Measurements from ENCODE around the gene AKAP13. TPM values are rescaled to one million over a fixed set of nuclear protein-coding genes. Genes with fewer than 3 reads are reported as not detected.

The AKAP13 gene
- total and polyA plus RNA-seq, 2 of the 13 experiments (the other 11 are each of a cell fraction or from before 2014, with no cell fraction given), result 6.7 to 27.1 TPM

DNA sequence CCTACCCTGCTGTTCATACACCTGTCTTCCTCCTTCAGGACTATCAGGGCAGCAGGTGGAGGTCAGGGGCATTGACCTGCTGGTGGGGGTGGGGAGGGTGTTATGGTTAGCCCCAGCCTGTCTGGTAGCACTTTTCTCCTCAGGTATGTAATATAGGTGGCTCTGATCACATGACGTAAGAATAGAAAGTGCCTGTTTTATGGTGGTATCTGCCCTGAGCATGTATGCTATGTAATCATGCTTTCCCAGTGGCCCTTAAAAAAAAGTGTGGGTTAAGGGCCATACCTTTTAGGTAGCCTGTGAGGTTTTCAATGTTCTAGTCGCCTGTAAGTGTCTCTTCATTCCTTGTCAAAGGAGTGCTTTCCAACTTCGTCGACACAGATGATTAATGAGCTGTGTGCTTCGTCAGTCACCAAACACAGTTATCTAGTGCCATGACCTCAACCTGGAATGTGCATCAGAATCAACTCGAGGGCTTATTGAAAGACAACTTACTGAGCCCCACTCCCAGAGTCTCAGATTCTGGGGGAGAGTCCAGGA lies 328.1 kb downstream of the AKAP13 start (continued):
- TF ChIP-seq, protein P1, sequence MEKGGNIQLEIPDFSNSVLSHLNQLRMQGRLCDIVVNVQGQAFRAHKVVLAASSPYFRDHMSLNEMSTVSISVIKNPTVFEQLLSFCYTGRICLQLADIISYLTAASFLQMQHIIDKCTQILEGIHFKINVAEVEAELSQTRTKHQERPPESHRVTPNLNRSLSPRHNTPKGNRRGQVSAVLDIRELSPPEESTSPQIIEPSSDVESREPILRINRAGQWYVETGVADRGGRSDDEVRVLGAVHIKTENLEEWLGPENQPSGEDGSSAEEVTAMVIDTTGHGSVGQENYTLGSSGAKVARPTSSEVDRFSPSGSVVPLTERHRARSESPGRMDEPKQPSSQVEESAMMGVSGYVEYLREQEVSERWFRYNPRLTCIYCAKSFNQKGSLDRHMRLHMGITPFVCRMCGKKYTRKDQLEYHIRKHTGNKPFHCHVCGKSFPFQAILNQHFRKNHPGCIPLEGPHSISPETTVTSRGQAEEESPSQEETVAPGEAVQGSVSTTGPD (CRISPR knock-in tag; IDR thresholded peaks at IDR 0.05), result no peak
- no peak for TF ChIP-seq GTF2F1 (IDR thresholded peaks at IDR 0.05; ENCODE audit: low read length)
- TF ChIP-seq, protein P2, sequence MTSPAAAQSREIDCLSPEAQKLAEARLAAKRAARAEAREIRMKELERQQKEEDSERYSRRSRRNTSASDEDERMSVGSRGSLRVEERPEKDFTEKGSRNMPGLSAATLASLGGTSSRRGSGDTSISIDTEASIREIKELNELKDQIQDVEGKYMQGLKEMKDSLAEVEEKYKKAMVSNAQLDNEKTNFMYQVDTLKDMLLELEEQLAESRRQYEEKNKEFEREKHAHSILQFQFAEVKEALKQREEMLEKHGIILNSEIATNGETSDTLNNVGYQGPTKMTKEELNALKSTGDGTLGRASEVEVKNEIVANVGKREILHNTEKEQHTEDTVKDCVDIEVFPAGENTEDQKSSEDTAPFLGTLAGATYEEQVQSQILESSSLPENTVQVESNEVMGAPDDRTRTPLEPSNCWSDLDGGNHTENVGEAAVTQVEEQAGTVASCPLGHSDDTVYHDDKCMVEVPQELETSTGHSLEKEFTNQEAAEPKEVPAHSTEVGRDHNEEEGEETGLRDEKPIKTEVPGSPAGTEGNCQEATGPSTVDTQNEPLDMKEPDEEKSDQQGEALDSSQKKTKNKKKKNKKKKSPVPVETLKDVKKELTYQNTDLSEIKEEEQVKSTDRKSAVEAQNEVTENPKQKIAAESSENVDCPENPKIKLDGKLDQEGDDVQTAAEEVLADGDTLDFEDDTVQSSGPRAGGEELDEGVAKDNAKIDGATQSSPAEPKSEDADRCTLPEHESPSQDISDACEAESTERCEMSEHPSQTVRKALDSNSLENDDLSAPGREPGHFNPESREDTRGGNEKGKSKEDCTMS (CRISPR knock-in tag; conservative IDR thresholded peaks at IDR 0.05), result no peak
- no peak for TF ChIP-seq ZNF883 (CRISPR knock-in tag; IDR thresholded peaks at IDR 0.05; ENCODE audit: not compliant biosample characterization)
- no peak for TF ChIP-seq SETDB1 (CRISPR knock-in tag; IDR thresholded peaks at IDR 0.05; ENCODE audit: borderline replicate concordance)
- 0 out of 2 replicates have a peak, but pooled peaks have one; percentile 45 for TF ChIP-seq ZNF331 (CRISPR knock-in tag; IDR thresholded peaks at IDR 0.05)
- TF ChIP-seq ZNF775 (CRISPR knock-in tag; IDR thresholded peaks at IDR 0.05; ENCODE audit: borderline replicate concordance), result no peak
- TF ChIP-seq ZNF776 (CRISPR knock-in tag; IDR thresholded peaks at IDR 0.05), result no peak
- TF ChIP-seq, protein P3, sequence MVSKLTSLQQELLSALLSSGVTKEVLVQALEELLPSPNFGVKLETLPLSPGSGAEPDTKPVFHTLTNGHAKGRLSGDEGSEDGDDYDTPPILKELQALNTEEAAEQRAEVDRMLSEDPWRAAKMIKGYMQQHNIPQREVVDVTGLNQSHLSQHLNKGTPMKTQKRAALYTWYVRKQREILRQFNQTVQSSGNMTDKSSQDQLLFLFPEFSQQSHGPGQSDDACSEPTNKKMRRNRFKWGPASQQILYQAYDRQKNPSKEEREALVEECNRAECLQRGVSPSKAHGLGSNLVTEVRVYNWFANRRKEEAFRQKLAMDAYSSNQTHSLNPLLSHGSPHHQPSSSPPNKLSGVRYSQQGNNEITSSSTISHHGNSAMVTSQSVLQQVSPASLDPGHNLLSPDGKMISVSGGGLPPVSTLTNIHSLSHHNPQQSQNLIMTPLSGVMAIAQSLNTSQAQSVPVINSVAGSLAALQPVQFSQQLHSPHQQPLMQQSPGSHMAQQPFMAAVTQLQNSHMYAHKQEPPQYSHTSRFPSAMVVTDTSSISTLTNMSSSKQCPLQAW (CRISPR knock-in tag; IDR thresholded peaks at IDR 0.05), result no peak
- TF ChIP-seq ZNF256 (CRISPR knock-in tag; conservative IDR thresholded peaks at IDR 0.05), result no peak
- TF ChIP-seq ZNF44 (CRISPR knock-in tag; IDR thresholded peaks at IDR 0.05), result no peak
- TF ChIP-seq MTA1 (CRISPR knock-in tag; IDR thresholded peaks at IDR 0.05; ENCODE audit: borderline replicate concordance), result no peak
- TF ChIP-seq ELF3 (CRISPR knock-in tag; IDR thresholded peaks at IDR 0.05), result 0 out of 2 replicates have a peak, but pooled peaks have one; percentile 17
- TF ChIP-seq ZNF460 (CRISPR knock-in tag; IDR thresholded peaks at IDR 0.05; ENCODE audit: borderline replicate concordance), result no peak
- TF ChIP-seq, protein P4, sequence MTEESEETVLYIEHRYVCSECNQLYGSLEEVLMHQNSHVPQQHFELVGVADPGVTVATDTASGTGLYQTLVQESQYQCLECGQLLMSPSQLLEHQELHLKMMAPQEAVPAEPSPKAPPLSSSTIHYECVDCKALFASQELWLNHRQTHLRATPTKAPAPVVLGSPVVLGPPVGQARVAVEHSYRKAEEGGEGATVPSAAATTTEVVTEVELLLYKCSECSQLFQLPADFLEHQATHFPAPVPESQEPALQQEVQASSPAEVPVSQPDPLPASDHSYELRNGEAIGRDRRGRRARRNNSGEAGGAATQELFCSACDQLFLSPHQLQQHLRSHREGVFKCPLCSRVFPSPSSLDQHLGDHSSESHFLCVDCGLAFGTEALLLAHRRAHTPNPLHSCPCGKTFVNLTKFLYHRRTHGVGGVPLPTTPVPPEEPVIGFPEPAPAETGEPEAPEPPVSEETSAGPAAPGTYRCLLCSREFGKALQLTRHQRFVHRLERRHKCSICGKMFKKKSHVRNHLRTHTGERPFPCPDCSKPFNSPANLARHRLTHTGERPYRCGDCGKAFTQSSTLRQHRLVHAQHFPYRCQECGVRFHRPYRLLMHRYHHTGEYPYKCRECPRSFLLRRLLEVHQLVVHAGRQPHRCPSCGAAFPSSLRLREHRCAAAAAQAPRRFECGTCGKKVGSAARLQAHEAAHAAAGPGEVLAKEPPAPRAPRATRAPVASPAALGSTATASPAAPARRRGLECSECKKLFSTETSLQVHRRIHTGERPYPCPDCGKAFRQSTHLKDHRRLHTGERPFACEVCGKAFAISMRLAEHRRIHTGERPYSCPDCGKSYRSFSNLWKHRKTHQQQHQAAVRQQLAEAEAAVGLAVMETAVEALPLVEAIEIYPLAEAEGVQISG (CRISPR knock-in tag; IDR thresholded peaks at IDR 0.05), result no peak; the same call in 1 of the 2 replicates
- no peak for TF ChIP-seq U2AF1 (optimal IDR thresholded peaks at IDR 0.05; ENCODE audit: low read depth, low read length)
- TF ChIP-seq CAMTA2 (CRISPR knock-in tag; IDR thresholded peaks at IDR 0.05; ENCODE audit: borderline replicate concordance), result no peak
- TF ChIP-seq KLF13 (CRISPR knock-in tag; IDR thresholded peaks at IDR 0.05), result no peak
- TF ChIP-seq WIZ (CRISPR knock-in tag; IDR thresholded peaks at IDR 0.05), result no peak
- TF ChIP-seq, protein P5, sequence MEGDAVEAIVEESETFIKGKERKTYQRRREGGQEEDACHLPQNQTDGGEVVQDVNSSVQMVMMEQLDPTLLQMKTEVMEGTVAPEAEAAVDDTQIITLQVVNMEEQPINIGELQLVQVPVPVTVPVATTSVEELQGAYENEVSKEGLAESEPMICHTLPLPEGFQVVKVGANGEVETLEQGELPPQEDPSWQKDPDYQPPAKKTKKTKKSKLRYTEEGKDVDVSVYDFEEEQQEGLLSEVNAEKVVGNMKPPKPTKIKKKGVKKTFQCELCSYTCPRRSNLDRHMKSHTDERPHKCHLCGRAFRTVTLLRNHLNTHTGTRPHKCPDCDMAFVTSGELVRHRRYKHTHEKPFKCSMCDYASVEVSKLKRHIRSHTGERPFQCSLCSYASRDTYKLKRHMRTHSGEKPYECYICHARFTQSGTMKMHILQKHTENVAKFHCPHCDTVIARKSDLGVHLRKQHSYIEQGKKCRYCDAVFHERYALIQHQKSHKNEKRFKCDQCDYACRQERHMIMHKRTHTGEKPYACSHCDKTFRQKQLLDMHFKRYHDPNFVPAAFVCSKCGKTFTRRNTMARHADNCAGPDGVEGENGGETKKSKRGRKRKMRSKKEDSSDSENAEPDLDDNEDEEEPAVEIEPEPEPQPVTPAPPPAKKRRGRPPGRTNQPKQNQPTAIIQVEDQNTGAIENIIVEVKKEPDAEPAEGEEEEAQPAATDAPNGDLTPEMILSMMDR (CRISPR knock-in tag; IDR thresholded peaks at IDR 0.05), result no peak
